ENCODE measurements around the gene ABCD3.

Gene ABCD3

GRCh38 chr1:94463056-94463764 is 45.0 kb downstream of the ABCD3 start:
- no peak for ATAC-seq
- DNase-seq = no peak

GRCh38 chr1:94463765-94464330 is 45.7 kb downstream of the ABCD3 start:
- no peak for DNase-seq

DNA sequence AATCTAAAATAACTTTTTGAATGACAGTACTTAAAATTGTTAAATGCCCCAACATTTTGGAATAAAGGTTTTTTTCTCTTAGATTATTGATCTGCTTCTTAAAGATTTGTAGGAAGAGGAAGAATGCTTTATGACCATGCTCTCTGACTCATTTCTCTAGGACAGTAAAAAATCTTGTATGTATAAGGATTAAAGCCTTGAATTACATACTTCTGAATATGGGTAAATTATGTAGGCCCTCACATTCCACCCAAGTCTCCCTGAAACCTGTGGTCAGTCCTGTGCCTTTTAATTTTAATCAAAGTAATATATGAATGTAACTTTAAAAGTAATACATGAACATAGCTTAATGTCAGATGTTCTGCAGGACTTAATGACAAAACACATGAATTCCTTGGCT is 50.5 kb downstream of the ABCD3 start:
- ATAC-seq (no peak), DNase-seq (no peak)

More at GRCh38 chr1:94463765-94464330, 45.7 kb downstream of the ABCD3 start:
- no peak for ATAC-seq

- DNase-seq (no peak), ATAC-seq (no peak)
Measured at GRCh38 chr1:94471271-94471670, 53.1 kb downstream of the ABCD3 start.

- ATAC-seq (no peak), DNase-seq (no peak)
Measured at GRCh38 chr1:94475232-94475631, 57.0 kb downstream of the ABCD3 start.

GRCh38 chr1:94479682-94480081 is 61.5 kb downstream of the ABCD3 start:
- ATAC-seq (no peak), DNase-seq (no peak)

DNA sequence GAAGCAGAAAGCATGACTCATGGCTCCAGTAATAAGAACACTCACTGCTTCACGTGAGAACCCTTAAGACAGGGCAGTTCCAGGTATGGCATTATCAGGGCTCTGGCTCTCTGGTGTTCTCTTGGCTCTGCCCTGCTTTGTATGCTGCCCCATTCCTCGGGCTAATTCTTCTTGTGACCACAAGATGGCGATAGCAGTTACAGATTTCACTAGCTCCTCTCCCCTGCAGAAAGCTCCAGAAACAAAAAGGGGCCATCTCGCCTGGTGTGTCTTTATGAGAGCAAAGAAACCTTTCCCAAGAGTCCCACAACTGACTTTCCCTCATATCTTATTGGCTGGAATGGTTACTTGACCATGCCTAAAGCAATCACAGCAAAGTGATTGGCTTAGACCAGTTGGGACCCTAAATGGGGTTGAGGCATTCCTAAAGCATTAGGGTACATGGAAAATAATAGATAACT is 63.3 kb downstream of the ABCD3 start:
- DNase-seq = peak; percentile 14
- ATAC-seq = peak; percentile 73

DNA sequence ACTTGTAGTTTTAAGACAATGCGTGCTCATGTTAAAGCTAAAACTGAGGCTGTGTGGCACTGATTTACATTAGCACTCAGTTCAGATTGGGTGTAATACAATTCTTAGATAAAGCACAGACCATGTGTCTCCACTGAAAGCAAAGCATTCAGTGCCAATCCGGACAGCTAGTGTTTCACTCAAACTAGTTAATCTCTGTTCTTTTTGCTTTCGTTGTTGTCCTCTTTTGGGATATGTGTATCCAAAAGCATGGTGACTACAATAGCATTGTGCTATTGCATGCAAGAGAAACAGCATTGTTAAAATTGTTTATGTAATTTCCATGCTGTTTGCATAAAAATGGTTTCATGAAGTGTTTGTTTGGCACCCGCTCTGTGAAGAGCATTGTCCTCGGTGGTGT is 68.8 kb downstream of the ABCD3 start:
- ATAC-seq (no peak), DNase-seq (no peak)

GRCh38 chr1:94490556-94490955 is 72.4 kb downstream of the ABCD3 start:
- DNase-seq = no peak
- no peak for ATAC-seq

GRCh38 chr1:94496076-94496755 is 78.0 kb downstream of the ABCD3 start:
- no peak for DNase-seq
- no peak for ATAC-seq

DNA sequence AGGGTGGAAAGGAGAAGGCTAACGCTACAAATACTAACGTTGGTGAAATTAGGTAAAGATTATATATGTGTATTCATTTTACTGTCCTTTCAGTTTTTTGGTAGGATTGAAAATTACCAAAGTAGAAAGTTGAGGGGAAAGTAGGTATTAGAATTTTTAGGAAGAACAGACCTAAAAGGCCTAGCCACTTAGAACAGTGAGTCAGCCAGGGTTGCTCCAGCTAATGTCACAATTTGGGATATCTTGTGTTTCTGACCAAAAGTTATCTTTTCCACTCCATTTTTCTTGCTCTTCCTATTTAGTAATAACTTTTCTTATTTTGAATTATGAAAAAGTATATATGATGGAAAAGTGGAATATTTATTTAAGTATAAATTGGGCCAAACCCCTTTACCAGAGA is 83.2 kb downstream of the ABCD3 start:
- no peak for ATAC-seq
- no peak for DNase-seq

DNA sequence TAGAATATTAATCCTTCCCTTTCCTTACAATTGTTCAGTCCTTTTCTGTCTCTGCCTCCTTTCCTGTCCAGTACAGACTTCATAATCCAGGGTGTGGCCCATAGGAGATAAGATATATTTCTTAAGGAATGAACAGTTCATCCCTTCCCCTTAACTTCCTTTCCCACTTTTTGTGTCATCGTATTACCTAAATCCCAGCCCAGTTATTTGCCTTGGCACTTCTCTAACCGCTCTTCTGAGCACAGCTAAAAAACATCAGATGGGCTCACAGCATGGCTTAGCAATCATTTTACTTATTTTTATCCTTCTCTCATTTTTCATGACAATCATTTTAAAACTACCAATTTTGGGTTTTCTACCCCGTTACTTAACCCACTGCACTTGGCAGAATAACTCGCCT is 83.7 kb downstream of the ABCD3 start:
- DNase-seq (no peak), ATAC-seq (no peak)

DNA sequence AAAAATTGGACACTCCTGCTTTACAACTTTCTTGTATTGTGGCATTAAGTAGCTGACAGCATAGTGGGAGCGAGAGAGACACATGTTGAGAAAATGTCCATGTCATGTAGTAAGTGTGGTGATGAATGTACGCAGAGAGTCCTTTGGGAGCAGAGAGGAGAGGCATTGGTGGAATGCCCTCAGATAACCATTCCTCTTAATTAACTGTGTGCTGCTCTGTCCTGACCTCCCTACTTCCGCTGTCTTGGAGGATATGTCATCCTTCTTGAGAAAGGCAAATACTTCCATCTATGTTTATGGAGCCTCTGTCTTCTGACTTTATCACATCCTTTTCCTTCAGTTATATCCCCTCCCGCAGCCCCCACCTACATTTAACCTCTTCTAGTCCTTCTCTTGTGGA is 85.0 kb downstream of the ABCD3 start:
- no peak for ATAC-seq
- no peak for DNase-seq

DNA sequence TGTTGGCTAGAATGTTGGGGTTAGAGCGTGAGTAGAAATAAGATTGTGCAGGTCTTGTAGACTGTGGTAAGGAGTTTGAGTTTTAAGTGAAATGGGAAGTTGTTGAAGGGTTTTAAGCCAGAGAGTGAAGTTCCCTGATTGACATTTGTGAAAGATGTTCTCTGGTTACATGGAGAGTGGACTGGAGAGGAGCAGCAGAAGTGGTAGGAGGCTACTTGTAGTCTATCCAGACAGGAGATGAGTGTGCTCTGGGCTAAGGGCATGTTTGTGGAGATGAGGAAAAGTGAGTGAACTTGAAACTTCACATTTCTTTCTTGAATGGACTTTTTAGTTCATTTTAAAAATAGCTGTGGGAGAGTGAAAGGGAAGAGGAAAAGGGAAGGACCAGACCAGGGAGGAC is 86.4 kb downstream of the ABCD3 start:
- DNase-seq (no peak), ATAC-seq (no peak)

- no peak for DNase-seq
Measured at GRCh38 chr1:94512816-94513215, 94.6 kb downstream of the ABCD3 start.

DNA sequence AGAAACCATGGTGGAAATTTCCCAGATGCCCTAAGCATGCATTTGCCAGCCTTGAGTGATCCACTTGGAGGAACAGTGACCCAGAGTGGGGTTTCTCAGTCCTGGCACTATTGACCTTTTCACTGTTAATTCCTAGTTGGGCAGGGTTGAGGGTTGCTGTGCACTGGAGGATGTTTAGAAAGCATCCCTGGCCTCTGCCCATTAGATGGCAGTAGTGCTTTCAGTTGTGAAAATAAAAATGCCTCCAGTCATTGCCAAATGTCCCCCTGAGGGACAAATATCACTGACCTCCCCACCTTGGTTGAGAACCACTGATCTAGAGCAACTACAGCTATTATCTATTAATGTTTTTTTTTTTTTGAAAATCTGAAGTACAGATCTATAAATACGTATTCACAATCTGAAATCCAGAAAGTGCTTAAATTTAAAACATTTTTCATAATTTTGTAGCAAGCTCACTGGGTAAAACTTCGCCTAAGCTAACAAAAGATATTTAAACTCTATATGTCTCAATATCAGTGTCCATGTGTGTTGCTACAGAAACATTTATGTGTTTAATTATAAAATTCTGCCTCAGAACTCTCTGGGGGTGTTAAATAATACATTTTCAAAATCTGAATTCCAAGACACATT is 96.0 kb downstream of the ABCD3 start:
- DNase-seq (no peak), ATAC-seq (no peak)

More at GRCh38 chr1:94512816-94513215, 94.6 kb downstream of the ABCD3 start:
- ATAC-seq = no peak

DNA sequence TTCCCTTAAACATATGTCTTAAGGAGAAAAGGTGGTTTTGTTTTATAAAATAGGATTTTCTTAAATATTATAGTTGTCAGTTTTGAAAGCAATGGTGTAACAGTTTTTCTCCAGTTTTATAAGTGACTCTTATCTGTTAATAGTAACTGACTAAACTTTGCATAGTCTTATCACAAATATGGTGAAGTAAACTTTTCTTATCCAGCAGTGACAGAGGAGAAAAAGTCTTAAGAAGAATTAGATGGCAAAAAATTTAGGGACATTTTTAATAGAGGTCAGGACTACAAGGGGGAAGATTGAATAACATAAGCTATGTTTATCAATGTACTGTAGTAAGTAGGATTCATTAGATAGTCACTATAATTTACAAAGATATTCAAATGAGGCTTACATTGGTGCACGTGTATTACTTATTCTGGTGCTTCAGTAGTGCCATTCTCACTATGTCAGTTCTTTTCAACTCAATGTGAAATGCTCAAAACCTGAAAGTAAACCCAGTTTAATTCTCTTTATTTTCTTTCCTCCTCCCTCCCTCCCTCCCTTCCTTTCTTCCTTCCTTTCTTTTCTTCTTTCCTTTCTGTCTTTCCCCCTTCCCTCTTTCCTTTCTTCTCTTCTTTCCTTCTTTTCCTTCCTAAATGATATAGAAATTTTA is 97.2 kb downstream of the ABCD3 start:
- ATAC-seq = no peak
- DNase-seq = no peak

DNA sequence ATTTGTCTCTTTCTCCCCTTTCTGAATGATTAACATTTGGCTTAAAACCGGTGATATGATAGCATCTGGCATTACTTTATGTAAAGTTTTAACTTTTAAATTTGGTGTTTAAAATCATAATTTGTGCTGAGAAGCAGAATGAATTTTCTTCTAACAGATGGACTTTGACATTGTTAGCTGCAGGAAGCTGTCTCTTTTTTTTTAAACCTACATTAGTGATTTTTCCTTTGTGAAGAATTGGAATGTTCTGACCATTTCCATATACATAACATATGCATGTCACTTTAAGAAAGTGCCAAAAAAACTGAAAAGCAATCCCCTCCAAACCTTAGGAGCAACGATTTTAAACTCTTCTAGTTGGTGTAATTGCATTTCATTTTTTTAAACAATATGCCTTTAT is 101.2 kb downstream of the ABCD3 start:
- DNase-seq (no peak), ATAC-seq (no peak)

DNA sequence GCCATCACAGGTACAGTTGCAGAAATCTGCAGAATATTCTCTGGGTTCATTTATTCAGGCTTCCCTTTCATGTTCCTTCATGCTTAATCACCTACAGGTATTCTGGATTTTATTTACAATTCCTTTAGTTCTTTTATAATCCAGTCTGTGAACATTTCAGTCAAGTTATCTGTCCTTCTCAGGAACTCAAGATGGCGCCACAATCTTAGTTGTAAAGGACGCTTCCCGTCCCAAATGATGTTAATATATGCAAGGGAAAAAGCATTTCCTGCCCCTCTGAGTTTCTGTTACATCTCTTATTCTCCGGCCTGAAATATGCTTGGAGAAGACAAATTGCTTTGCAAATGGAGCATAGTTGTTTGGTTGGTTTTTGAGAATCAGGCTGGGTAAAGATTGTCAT is 104.1 kb downstream of the ABCD3 start:
- no peak for DNase-seq
- ATAC-seq = no peak

- DNase-seq = no peak
- ATAC-seq = no peak
Measured at GRCh38 chr1:94524531-94524930, 106.3 kb downstream of the ABCD3 start.

GRCh38 chr1:94526152-94526980 is 108.2 kb downstream of the ABCD3 start:
- DNase-seq = no peak

More at GRCh38 chr1:94526152-94526980, 108.2 kb downstream of the ABCD3 start:
- no peak for ATAC-seq

Measured in stimulated activated naive CD8-positive, alpha-beta T cell treated with anti-CD3 and anti-CD28 coated beads, Interleukin-15, Interleukin-2, amounts not matched to agents 100 U/mL and 50 U/mL, for 24 hours (primary cell).